GM19023 (cell line): ENCODE measurements around the gene MYO6.
"Not testable (repeated sequence)": the region's sequence is repeated elsewhere in the genome, so short reads cannot be mapped to it uniquely, and the experiment has no call there.

Experiments used
- ATAC-seq: cut with Tn5 transposase; IDR thresholded peaks from one replicate; pipeline ENCODE4 v1.9.1; 2021; ENCODE audit warnings: mild to moderate bottlenecking, moderate library complexity; ENCODE audit not compliant: unreplicated experiment

MYO6 gene

GRCh38 chr6:75748743-75749538 lies at the start of gene MYO6:
MYO6 (plus strand) TSS chr6:75749239; CDS start chr6:75817548, 68,309 bp downstream.
- peak; percentile 84 for ATAC-seq

DNA sequence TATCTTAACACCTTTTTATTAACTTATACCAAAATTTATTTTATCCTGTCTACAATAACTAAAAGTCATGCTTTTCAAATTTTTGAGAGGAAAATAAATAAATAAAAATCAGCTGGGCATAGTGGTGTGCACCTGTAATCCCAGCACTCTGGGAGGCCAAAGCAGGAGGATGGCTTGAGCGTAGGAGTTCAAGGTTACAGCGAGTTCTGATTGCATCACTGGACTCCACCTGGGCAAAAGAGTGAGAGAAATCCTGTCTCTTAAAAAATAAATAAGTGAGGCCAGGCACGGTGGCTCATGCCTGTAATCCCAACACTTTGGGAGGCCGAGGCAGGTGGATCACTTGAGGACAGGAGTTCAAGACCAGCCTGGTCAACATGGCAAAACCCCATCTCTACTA lies 40.7 kb upstream of the MYO6 start:
- not testable (repeated sequence) for ATAC-seq

DNA sequence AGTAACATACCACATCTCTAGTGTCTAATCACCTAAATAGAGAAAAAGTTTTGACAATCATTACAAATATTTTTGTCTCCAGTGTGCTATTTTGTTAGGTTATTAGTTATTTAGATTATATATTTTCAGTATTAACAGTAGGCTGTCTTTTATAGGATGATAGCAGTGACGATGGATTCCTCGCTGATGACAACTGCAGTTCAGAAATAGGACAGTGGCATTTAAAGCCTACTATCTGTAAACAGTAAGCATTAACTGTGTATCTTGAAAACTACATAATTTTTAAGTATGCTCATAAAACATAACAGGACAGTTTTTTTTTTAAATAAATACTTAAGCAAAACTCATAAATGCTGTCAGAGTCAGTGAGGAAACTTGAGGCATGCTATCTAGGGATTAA lies 37.9 kb upstream of the MYO6 start:
- ATAC-seq: no peak

DNA sequence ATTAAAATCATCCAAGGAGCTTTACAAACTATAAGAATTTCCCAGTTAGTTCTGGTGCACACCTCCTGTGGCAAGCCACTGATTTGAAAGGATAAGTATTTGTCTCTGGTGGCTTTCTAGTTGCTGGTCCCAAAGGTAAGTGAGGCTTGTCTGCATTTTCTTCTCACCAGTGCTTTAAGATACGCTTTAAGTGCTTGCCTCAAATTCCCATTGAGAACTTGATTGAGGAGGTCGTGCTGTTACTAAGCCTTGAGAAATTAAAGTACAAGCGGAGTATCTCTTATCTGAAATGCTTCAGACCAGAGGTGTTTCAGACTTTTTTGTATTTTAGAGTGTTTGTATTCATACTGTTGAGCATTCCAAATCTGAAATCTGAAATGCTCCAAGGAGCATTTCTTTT lies 29.9 kb upstream of the MYO6 start:
- no peak for ATAC-seq

GRCh38 chr6:75723382-75723781 lies 25.7 kb upstream of the MYO6 start:
- ATAC-seq: no peak

DNA sequence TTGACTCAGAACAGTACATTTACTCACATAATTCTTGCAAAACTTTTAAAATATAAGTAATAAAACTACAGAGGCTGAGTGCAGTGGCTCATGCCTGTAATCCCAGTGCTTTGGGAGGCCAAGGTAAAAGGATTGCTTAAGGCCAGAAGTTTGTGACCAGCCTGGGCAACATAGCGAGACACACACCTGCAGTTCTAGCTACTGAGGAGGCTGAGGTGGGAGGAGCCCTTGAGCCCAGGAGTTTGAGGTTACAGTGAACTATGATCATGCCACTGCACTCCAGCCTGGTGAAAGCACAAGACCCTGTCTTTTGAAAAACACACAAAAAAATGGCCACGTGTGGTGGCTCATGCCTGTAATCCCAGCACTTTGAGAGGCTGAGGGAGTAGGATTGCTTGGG lies 21.8 kb upstream of the MYO6 start:
- ATAC-seq: no peak

GRCh38 chr6:75731029-75731428 lies 18.0 kb upstream of the MYO6 start:
- not testable (repeated sequence) for ATAC-seq

DNA sequence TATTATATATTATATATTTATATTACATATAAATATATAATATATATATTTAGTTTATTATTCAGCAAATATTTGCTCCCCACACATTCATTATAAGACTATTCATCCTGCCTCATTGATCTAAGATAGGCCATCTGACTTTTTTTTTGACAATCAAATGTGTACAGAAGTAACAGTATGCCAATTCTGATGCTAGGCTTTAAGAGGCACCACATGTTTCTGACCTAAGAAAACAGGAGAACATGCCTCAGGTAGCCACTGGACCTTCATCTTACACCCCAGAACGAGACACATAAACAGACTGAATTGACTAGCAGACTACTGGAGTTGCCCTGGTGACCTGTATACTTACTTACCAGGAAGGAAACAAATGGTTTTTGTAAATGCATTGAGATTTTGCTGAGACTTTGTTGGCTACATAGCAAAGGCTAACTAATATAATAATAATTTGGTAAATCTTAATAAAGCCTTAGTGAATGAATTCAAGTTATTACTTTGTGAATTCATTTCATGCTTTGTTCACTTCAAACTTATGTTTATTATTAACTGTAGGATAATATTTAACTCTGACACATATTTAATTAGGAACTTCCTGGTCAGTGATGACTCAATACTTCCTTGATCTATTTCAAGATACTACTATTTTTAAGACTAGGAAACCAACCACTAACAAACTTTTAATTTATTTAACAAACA lies 13.4 kb upstream of the MYO6 start:
- ATAC-seq: peak; percentile 69

GRCh38 chr6:75743971-75744370 lies 5.1 kb upstream of the MYO6 start:
- ATAC-seq: no peak

- no peak for ATAC-seq
These were observed 3.6 kb upstream of the MYO6 start for GRCh38 chr6:75745404-75745803.

- ATAC-seq: no peak
These were observed 2.8 kb upstream of the MYO6 start for GRCh38 chr6:75746221-75746620.

GRCh38 chr6:75747152-75747992 lies 1.7 kb upstream of the MYO6 start:
- no peak for ATAC-seq

- no peak for ATAC-seq
These were observed 866 bp upstream of the MYO6 start for GRCh38 chr6:75748003-75748742.

- no peak for ATAC-seq
These were observed 2.4 kb downstream of the MYO6 start for GRCh38 chr6:75751443-75751842.

GRCh38 chr6:75752365-75752764 lies 3.3 kb downstream of the MYO6 start:
- no peak for ATAC-seq

GRCh38 chr6:75755704-75756103 lies 6.7 kb downstream of the MYO6 start:
- ATAC-seq: no peak

DNA sequence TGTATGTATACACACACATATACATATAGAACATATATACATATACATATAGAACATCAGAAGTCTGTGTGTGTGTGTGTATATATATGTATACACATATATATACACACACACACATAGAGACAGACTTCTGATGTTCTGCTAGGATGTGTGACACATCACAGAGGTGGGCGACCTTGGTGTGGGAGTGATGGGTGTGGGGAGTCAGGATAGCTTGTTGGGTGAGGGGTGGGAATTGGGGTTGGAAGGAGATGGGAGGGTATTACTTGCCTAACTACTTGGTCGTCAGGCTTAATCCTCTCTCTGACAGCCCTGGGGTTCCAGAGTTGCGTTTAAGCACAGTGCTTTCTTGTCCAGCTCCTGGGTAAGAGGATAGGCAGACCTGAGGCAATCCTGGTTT lies 8.3 kb downstream of the MYO6 start:
- no peak for ATAC-seq

DNA sequence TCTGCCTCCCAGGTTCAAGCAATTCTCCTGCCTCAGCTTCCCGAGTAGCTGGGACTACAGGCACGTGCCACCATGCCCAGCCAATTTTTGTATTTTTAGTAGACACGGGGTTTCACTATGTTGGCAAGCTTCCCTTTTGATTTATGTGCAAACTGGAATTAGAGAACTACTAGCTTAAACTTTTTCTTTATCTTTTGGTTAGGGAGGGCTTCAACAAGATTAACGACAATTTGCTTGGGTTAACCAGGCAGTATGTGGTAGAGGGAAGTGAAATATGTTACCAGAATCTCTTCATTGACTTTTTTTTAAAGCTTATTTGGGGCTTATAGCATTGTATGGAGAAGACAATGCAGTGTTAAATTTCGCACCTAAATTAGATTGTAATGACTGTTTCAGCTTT lies 9.0 kb downstream of the MYO6 start:
- ATAC-seq: no peak

- ATAC-seq: no peak
These were observed 10.2 kb downstream of the MYO6 start for GRCh38 chr6:75759207-75759606.

GRCh38 chr6:75760320-75760719 lies 11.3 kb downstream of the MYO6 start:
- no peak for ATAC-seq

DNA sequence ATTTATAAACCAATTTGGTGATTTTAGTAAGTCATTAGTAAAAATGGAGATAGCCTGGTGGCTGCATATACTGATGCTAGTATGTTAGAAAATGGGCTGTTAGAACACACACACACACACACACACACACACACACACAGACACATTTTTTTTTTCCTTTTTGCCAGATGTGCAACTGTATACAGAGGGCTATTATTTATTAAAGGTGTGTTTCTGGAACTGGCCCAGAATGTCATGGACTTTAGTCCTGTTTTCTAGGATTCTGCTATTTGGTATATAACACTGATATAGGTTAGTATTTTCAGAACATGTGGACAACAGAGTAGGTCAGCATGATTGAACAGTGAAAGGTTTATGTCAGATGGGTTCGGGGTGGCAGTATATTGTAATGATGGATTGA lies 12.4 kb downstream of the MYO6 start:
- ATAC-seq: no peak
